IPS DF 19.7 (cell line): ENCODE results near the gene ZCRB1.

Experiments
- DNase-seq: peaks from one replicate; pipeline ENCODE4 v3.0.0-alpha.2; 2013; ENCODE audit warnings: low read depth, low spot score

Gene ZCRB1

GRCh38 chr12:42278128-42278510 lies 47.8 kb downstream of the ZCRB1 start:
- DNase-seq: no peak

- no peak for DNase-seq
Measured at GRCh38 chr12:42277396-42278127, 48.3 kb downstream of the ZCRB1 start.

- DNase-seq: no peak
Measured at GRCh38 chr12:42275499-42275898, 50.4 kb downstream of the ZCRB1 start.

- DNase-seq: no peak
Measured at GRCh38 chr12:42273706-42274105, 52.2 kb downstream of the ZCRB1 start.

- DNase-seq: no peak
Measured at GRCh38 chr12:42270596-42270995, 55.3 kb downstream of the ZCRB1 start.

- no peak for DNase-seq
Measured at GRCh38 chr12:42267413-42268190, 58.3 kb downstream of the ZCRB1 start.

GRCh38 chr12:42266579-42267230 lies 59.2 kb downstream of the ZCRB1 start:
- DNase-seq: no peak

GRCh38 chr12:42262271-42262670 lies 63.6 kb downstream of the ZCRB1 start:
- DNase-seq: no peak
